ENCODE data around the gene ZNF575.
A peak's percentile ranks its signal among the peaks of the same experiment; 100 is the strongest.

The ZNF575 gene

GRCh38 chr19:43525836-43526771 lies 6.9 kb upstream of the ZNF575 start (continued):
- TF ChIP-seq ZBTB11 (tag by site-specific recombination; conservative IDR thresholded peaks at IDR 0.05; ENCODE audit: low read depth) (no peak), ZNF837 (tag by site-specific recombination; IDR thresholded peaks at IDR 0.05) (no peak), ZBTB26 (tag by site-specific recombination; optimal IDR thresholded peaks at IDR 0.05) (no peak), ZNF132 (tag by site-specific recombination; IDR thresholded peaks at IDR 0.05; ENCODE audit: borderline replicate concordance) (no peak), ZNF341 (tag by site-specific recombination; IDR thresholded peaks at IDR 0.05; ENCODE audit: low read depth) (0 out of 2 replicates have a peak, but pooled peaks have one; percentile 8), SP2 (tag by site-specific recombination; IDR thresholded peaks at IDR 0.05) (peak; percentile 23; the same call in 1 of the 2 replicates), ZNF768 (tag by site-specific recombination; IDR thresholded peaks at IDR 0.05) (no peak), ZNF548 (tag by site-specific recombination; IDR thresholded peaks at IDR 0.05) (no peak), IKZF3 (tag by site-specific recombination; IDR thresholded peaks at IDR 0.05) (peak; percentile 68), TSHZ1 (tag by site-specific recombination; IDR thresholded peaks at IDR 0.05; ENCODE audit: borderline replicate concordance) (no peak), ZBTB6 (tag by site-specific recombination; IDR thresholded peaks at IDR 0.05) (no peak), GLIS1 (tag by site-specific recombination; IDR thresholded peaks at IDR 0.05) (no peak), ZSCAN30 (tag by site-specific recombination; IDR thresholded peaks at IDR 0.05) (no peak), ZNF660 (tag by site-specific recombination; IDR thresholded peaks at IDR 0.05) (no peak), ZBTB20 (tag by site-specific recombination; IDR thresholded peaks at IDR 0.05) (peak; percentile 92; the same call in 1 of the 2 replicates), ZNF350 (tag by site-specific recombination; IDR thresholded peaks at IDR 0.05) (no peak), CTCF (tag by site-specific recombination; IDR thresholded peaks at IDR 0.05) (no peak), PRDM1 (tag by site-specific recombination; IDR thresholded peaks at IDR 0.05) (no peak), PATZ1 (tag by site-specific recombination; IDR thresholded peaks at IDR 0.05) (0 out of 2 replicates have a peak, but pooled peaks have one; percentile 39), ZNF416 (tag by site-specific recombination; IDR thresholded peaks at IDR 0.05) (no peak), ZNF26 (tag by site-specific recombination; IDR thresholded peaks at IDR 0.05) (no peak)

Data from HEK293 (cell line).